OCI-LY1 (cell line): ENCODE results near the gene WDPCP.

Experiments used
- EZH2 ChIP-seq: fragments of 200-600 bp; sonication (generic), shearing (Covaris generic); IDR thresholded peaks from 2 replicates; pipeline ENCODE4 v1.8.0; 2017; ENCODE audit warnings: borderline replicate concordance, mixed run types, mild to moderate bottlenecking, antibody characterized with exemption, low read length, moderate library complexity, mixed read lengths
- TF ChIP-seq, protein P1 (sequence below): fragments of 200-600 bp; sonication (generic), shearing (Covaris generic); IDR thresholded peaks from 2 replicates; pipeline ENCODE4 v1.5.1; 2017; ENCODE audit warnings: mild to moderate bottlenecking, antibody characterized with exemption, low read length, moderate library complexity, mixed read lengths

DNA sequence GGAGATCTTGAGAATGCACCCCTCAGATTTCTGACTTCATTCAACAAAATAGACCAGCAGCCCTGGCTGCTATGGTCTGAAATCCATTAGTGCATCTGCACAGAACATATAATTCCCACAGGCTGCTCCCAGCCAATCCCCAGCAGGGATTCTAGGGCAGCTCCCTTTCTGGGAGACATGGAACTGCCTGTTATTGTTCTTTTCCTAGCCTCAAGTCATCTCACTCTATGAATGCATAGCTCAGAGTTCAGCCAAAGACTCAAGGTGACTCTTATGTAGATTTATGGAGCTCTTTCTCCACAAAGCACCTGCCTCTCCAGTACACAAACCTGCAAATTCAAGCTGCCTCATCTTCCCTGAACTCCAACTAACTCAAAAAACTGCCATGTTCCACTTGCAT, 241.9 kb downstream of the WDPCP start:
- TF ChIP-seq, protein P1, sequence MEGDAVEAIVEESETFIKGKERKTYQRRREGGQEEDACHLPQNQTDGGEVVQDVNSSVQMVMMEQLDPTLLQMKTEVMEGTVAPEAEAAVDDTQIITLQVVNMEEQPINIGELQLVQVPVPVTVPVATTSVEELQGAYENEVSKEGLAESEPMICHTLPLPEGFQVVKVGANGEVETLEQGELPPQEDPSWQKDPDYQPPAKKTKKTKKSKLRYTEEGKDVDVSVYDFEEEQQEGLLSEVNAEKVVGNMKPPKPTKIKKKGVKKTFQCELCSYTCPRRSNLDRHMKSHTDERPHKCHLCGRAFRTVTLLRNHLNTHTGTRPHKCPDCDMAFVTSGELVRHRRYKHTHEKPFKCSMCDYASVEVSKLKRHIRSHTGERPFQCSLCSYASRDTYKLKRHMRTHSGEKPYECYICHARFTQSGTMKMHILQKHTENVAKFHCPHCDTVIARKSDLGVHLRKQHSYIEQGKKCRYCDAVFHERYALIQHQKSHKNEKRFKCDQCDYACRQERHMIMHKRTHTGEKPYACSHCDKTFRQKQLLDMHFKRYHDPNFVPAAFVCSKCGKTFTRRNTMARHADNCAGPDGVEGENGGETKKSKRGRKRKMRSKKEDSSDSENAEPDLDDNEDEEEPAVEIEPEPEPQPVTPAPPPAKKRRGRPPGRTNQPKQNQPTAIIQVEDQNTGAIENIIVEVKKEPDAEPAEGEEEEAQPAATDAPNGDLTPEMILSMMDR: no peak
- no peak for TF ChIP-seq EZH2
